HFF-Myc (cell line): ENCODE results near the gene GHRL.
"Not testable (repeated sequence)": the region's sequence is repeated elsewhere in the genome, so short reads cannot be mapped to it uniquely, and the experiment has no call there.

Experiments
- DNase-seq: peaks from one replicate; pipeline ENCODE4 v3.0.0-alpha.2; 2011; ENCODE audit warnings: low read depth; ENCODE audit errors: extremely low read depth
- H3K4me3 ChIP-seq: replicated peaks from 2 replicates; pipeline ENCODE4 v1.5.1; 2011; ENCODE audit warnings: low read depth, mild to moderate bottlenecking, control low read depth, low read length
- TF ChIP-seq, protein P1 (sequence below): IDR thresholded peaks from 2 replicates; pipeline ENCODE4 v1.5.1; 2012; ENCODE audit warnings: mild to moderate bottlenecking, low read depth, low read length, control low read depth; ENCODE audit errors: missing control alignments

The GHRL gene

DNA sequence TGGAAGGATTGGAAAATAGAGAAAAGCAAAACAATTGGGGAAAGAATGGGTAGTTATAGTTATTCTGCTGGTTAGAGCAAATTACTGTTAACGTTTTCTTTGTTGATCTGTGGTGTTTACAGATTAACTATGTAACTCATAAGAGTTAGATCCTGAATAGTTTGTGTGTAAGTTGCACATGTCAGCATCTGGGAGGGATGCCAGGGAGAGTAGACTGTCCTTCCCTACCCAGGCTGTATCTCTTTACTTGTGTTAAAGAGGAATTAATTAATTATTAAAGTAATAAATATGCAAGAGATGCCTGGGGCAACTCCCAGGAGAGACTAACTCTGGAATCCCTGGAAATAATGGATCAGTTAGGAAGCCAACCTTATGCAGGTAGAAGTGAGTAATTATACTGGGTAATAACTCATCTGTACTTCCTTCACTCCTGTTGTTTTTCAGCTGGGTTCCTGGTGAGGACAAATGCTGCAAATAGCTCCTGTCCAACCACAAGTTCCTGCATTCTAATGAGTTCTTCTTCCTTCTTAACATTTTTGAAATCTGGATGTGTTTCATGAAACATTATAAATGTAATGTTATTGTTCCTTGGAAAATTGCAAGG lies 18.9 kb downstream of the GHRL start:
- no peak overlapping the region for H3K4me3 ChIP-seq
- DNase-seq = no peak
- TF ChIP-seq, protein P1, sequence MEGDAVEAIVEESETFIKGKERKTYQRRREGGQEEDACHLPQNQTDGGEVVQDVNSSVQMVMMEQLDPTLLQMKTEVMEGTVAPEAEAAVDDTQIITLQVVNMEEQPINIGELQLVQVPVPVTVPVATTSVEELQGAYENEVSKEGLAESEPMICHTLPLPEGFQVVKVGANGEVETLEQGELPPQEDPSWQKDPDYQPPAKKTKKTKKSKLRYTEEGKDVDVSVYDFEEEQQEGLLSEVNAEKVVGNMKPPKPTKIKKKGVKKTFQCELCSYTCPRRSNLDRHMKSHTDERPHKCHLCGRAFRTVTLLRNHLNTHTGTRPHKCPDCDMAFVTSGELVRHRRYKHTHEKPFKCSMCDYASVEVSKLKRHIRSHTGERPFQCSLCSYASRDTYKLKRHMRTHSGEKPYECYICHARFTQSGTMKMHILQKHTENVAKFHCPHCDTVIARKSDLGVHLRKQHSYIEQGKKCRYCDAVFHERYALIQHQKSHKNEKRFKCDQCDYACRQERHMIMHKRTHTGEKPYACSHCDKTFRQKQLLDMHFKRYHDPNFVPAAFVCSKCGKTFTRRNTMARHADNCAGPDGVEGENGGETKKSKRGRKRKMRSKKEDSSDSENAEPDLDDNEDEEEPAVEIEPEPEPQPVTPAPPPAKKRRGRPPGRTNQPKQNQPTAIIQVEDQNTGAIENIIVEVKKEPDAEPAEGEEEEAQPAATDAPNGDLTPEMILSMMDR = no peak

DNA sequence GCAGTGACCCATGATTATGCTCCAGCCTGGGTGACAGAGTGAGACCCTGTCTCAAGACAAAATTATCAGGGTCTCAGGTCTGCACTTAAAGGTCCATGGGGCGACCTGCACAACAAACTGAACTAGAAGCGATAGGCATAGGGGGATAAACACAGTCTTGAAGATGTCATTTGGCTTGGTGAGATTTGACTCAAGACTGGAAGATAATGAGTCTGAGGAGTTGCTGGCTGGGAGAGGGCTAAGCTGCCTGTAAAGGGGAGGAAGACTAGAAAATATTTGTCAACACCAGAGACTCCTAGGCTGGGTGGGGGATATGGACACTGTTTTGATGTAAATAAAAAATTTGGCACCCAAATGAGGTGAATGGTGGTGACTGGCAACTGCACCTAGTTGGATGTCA lies 19.8 kb downstream of the GHRL start:
- no peak for DNase-seq
- H3K4me3 ChIP-seq = no peak overlapping the region
- TF ChIP-seq, protein P1 = no peak

DNA sequence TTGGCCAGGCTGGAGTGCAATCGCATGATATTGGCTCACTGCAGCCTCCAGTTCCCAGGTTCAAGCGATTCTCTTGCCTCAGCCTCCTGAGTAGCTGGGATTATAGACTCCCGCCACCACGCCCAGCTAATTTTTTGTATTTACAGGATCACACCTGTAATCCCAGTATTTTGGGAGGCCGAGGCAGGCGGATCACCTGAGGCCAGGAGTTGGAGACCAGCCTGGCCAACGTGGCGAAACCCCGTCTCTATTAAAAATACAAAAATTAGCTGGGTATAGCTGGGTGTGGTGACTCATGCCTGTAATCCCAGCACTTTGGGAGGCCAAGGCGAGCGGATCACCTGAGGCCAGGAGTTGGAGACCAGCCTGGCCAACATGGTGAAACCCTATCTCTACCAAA lies 20.3 kb downstream of the GHRL start:
- not testable (repeated sequence) for DNase-seq

DNA sequence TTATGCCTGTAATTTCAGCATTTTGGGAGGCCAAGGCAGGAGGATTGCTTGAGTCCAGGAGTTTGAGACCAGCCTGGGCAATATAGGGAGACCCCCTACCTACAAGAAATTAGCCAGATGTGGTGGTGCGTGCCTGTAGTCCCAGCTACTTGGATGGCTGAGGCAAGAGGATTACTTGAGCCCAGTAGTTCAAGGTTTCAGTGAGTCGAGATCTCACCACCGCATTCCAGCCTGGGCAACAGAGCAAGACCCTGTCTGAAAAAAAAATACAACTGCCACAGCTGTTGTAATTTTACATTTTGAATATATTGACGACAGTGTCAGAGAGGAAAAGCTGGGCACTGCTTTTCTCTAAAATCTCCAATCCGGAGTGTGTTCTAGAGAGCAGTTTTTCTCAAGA lies 23.3 kb downstream of the GHRL start:
- TF ChIP-seq, protein P1 = no peak
- no peak overlapping the region for H3K4me3 ChIP-seq
- DNase-seq = no peak

More for the DNA sequence above, 20.3 kb downstream of the GHRL start:
- not testable (repeated sequence) for H3K4me3 ChIP-seq

DNA sequence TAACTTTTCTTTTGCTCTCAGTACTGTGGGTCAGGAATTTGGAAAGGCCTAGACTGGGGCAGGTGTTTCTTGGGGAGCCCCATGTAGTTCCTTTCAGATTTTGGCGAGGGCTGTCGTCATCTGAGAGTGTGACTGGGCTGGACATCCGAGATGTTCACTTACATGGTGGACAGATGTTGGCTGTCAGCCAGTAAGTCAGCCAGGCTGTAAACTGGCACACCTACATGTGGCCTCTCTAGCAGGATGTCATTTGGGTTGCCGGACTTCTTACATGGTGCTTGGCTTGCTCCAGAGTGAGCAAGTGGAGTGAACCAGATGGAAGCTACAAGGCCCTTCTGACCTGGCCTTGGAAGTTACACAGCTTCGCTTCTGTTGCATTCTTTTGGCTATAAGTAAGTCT lies 23.8 kb downstream of the GHRL start:
- H3K4me3 ChIP-seq = no peak overlapping the region
- DNase-seq = no peak
- TF ChIP-seq, protein P1 = no peak

DNA sequence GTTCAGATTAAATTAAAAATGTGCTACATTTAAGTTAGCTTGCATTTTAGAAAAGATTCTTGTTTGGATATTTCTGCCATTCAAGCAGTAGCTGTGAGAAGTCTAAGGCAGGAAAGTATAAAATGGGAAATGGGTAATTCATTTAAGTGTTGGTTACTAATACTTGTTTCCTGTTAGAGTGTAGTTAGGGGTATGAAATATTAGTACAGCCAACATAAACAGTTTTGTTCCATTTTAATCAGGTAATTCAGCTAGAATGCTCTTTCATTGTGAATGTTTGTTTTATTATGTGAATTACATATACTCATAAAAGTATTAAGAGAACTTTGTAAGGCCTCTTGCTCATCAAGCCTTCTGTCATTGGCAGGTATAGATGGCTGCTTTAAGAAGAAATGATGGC lies 24.6 kb downstream of the GHRL start:
- no peak for DNase-seq
- TF ChIP-seq, protein P1 = no peak
- H3K4me3 ChIP-seq = no peak overlapping the region

DNA sequence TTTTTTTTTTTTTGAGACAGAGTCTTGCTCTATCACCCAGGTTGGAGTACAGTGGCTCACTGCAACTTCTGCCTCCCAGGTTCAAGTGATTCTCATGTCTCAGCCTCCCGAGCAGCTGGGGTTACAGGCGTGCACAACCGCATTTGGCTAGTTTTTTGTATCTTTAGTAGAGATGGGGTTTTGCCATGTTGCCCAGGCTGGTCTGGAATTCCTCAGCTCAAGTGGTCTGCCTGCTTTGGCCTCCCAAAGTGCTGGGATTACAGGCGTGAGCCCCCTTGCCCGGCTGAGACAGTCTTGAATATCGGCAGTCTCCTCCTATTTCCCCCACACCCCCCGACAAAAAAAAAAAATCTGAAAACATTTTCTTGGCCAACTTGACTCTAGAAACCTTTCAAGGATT lies 25.8 kb downstream of the GHRL start:
- not testable (repeated sequence) for DNase-seq, H3K4me3 ChIP-seq

DNA sequence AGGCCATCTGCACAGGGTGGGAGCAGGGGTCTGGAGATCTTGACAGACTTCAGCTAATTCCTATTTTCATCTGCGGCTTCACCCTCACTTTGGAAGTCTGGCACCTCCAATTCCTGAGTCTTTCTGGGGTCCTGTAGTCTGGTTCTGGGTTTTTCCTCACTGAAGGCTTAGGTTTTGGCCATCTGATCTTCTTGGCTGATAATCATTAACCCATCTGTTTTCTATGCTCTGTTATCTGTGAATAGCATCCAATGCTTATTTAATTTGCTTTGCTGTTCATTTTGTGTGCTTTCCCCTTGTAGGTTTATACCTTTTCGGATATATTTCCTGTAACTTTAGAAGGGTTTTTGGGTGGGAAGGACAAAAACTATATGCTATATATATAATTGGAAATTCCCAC lies 26.9 kb downstream of the GHRL start:
- DNase-seq = no peak
- TF ChIP-seq, protein P1 = no peak
- H3K4me3 ChIP-seq = no peak overlapping the region
